Measurements from ENCODE around the gene TLN1. TPM values are rescaled to one million over a fixed set of nuclear protein-coding genes. Genes with fewer than 3 reads are reported as not detected.

Gene TLN1
- total and polyA plus RNA-seq, 8 donors, result 64.5 to 141 (median 81.0) TPM

DNA sequence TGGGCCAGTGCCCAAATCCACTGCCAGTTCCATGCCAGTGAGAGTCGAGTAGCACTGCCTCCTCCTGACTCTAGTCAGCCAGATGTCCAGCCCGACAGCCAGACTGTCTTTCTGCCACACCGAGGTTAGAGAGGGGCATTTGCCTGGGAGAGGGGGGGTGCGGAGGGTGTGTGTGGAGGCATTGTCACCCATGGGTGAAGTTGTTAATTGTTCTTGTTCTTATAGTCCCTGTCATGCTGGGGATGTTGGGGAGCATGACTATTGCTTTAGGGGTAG, 18.2 kb upstream of the TLN1 start:
- Histone ChIP-seq H3K9me3 (no peaks in the 10 kb centered on the region), H3K27ac (peak overlapping the region in 3 of 4 donors; percentile 75 to 78 (median 78)), H3K27me3 (no peaks in the 10 kb centered on the region), H3K4me3 (peak overlapping the region in 3 of 4 donors; percentile 68 to 89 (median 68)), H3K4me1 (peaks cover 7 to 17% (median 15%) of the 10 kb centered on the region in 3 donors), H3K36me3 (peaks cover 3 to 29% (median 10%) of the 10 kb centered on the region in 3 donors)
- 44 to 45% methylated on average over 4 of the region's 4 CpGs for WGBS, 2 donors
- ATAC-seq (no peak), FAIRE-seq (no peak), DNase-seq (no peak)
- intact Hi-C loops (cut with DNase I), result loop anchor here in 1 of 3 donors (10.0 kb wide), 1 partner anchor 65 kb away; the partner anchor contains the start of genes HINT2 and SPAG8
- TF ChIP-seq, protein P1, sequence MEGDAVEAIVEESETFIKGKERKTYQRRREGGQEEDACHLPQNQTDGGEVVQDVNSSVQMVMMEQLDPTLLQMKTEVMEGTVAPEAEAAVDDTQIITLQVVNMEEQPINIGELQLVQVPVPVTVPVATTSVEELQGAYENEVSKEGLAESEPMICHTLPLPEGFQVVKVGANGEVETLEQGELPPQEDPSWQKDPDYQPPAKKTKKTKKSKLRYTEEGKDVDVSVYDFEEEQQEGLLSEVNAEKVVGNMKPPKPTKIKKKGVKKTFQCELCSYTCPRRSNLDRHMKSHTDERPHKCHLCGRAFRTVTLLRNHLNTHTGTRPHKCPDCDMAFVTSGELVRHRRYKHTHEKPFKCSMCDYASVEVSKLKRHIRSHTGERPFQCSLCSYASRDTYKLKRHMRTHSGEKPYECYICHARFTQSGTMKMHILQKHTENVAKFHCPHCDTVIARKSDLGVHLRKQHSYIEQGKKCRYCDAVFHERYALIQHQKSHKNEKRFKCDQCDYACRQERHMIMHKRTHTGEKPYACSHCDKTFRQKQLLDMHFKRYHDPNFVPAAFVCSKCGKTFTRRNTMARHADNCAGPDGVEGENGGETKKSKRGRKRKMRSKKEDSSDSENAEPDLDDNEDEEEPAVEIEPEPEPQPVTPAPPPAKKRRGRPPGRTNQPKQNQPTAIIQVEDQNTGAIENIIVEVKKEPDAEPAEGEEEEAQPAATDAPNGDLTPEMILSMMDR (IDR thresholded peaks at IDR 0.05), result no peak

DNA sequence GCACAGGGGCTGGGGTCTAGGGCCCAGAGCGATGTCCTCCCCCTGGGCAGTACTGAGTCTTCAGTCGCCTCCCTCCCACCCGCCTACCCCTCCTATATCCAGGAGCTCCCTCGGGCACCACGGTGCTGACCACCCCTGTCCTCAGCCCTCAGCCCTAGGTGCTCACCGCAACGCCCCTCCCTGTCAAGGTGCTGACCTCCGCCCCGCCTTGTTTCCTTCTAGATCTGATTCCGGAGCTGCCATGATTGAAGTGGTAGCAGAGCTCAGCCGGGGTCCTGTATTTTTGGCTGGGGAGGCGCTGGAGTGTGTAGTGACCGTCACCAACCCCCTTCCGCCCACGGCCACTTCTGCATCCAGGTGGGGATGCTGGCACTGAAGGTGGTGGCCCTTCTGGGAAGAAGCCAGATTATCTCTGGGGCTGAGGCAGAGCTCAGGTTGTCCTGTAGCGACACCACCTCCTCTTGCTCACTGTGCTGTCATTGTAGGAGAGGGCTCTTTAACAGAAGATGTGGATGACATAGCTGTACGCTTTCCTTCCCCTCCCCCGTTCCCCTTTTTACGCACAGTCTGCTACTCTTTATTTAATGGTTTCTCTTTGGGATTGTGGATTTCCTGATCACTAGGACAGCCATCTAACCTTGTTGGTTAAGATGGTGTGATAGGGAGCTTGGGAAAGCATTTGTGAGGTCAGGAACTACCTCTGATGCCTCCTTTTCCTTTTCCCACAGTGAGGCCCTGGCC, 17.7 kb upstream of the TLN1 start:
- Histone ChIP-seq H3K4me3 (peak overlapping the region; percentile 68 to 89 (median 77)), H3K27me3 (no peaks in the 10 kb centered on the region), H3K4me1 (peaks cover 8 to 20% (median 15%) of the 10 kb centered on the region in 3 donors), H3K27ac (peak overlapping the region; percentile 75 to 78 (median 78)), H3K36me3 (peaks cover 3 to 29% (median 10%) of the 10 kb centered on the region in 3 donors), H3K9me3 (no peaks in the 10 kb centered on the region)
- 1 to 2% methylated on average over 19 of the region's 19 CpGs for WGBS, 2 donors
- FAIRE-seq (no peak), ATAC-seq (peak; percentile 51 to 65 (median 62)), DNase-seq (peak; percentile 49 to 84 (median 62))
- TF ChIP-seq, protein P1 (IDR thresholded peaks at IDR 0.05), result no peak
- intact Hi-C loops (cut with DNase I), result loop anchor here in 1 of 3 donors (10.0 kb wide), 1 partner anchor 65 kb away; the partner anchor contains the start of genes HINT2 and SPAG8

- ATAC-seq (peak; percentile 92 to 96 (median 94)), DNase-seq (peak; percentile 81 to 95 (median 88)), FAIRE-seq (no peak)
- intact Hi-C loops (cut with DNase I), result no loop called here
- Histone ChIP-seq H3K9me3 (no peaks in the 10 kb centered on the region), H3K4me1 (peaks cover 8 to 20% (median 15%) of the 10 kb centered on the region in 3 donors), H3K27ac (peak within 1 kb of the TSS; percentile 75 to 78 (median 78)), H3K27me3 (no peaks in the 10 kb centered on the region), H3K4me3 (peak within 1 kb of the TSS; percentile 68 to 89 (median 77)), H3K36me3 (peaks cover 3 to 35% (median 10%) of the 10 kb centered on the region in 3 donors)
- WGBS, 2 donors, result 0% methylated on average over 48 to 69 of the region's 69 CpGs
- TF ChIP-seq, protein P1 (IDR thresholded peaks at IDR 0.05), result no peak
These were observed 17.0 kb upstream of the TLN1 start, which contains the start of the genes GBA2 and RGP1 for GRCh38 chr9:35748858-35749514. TSS of gene GBA2 (minus strand) at chr9:35749228. CDS start at chr9:35748704, 524 bp downstream. TSS of gene RGP1 (plus strand) at chr9:35749287. CDS start at chr9:35749756, 469 bp downstream.

GRCh38 chr9:35748242-35748857, 16.4 kb upstream of the TLN1 start:
- TF ChIP-seq, protein P1 (IDR thresholded peaks at IDR 0.05), result no peak
- intact Hi-C loops (cut with DNase I), result no loop called here
- DNase-seq, result peak in 1 of 6 donors; percentile 62
- 0 to 1% methylated on average over 24 of the region's 24 CpGs for WGBS, 2 donors
- FAIRE-seq, result no peak
- Histone ChIP-seq H3K36me3 (peaks cover 3 to 35% (median 8%) of the 10 kb centered on the region in 3 donors), H3K9me3 (no peaks in the 10 kb centered on the region), H3K27ac (peak overlapping the region; percentile 75 to 78 (median 78)), H3K4me1 (peaks cover 8 to 20% (median 15%) of the 10 kb centered on the region in 3 donors), H3K27me3 (no peaks in the 10 kb centered on the region), H3K4me3 (peak overlapping the region; percentile 68 to 89 (median 77))
- peak in 1 of 4 donors; percentile 2 for ATAC-seq
